HG03103 (cell line): ENCODE results near the gene BHLHE40.

ENCODE experiments used
- ATAC-seq: cut with Tn5 transposase; IDR thresholded peaks from one replicate; pipeline ENCODE4 v1.9.1; 2021; ENCODE audit warnings: low read depth; ENCODE audit not compliant: unreplicated experiment

BHLHE40 gene

DNA sequence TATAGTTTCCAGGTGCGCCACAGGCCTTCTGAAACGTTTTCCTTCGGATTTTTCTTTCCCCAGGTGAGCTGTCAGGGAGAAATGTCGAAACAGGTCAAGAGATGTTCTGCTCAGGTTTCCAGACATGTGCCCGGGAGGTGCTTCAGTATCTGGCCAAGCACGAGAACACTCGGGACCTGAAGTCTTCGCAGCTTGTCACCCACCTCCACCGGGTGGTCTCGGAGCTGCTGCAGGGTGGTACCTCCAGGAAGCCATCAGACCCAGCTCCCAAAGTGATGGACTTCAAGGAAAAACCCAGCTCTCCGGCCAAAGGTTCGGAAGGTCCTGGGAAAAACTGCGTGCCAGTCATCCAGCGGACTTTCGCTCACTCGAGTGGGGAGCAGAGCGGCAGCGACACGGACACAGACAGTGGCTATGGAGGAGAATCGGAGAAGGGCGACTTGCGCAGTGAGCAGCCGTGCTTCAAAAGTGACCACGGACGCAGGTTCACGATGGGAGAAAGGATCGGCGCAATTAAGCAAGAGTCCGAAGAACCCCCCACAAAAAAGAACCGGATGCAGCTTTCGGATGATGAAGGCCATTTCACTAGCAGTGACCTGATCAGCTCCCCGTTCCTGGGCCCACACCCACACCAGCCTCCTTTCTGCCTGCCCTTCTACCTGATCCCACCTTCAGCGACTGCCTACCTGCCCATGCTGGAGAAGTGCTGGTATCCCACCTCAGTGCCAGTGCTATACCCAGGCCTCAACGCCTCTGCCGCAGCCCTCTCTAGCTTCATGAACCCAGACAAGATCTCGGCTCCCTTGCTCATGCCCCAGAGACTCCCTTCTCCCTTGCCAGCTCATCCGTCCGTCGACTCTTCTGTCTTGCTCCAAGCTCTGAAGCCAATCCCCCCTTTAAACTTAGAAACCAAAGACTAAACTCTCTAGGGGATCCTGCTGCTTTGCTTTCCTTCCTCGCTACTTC is 3.8 kb downstream of the BHLHE40 start:
- no peak for ATAC-seq

DNA sequence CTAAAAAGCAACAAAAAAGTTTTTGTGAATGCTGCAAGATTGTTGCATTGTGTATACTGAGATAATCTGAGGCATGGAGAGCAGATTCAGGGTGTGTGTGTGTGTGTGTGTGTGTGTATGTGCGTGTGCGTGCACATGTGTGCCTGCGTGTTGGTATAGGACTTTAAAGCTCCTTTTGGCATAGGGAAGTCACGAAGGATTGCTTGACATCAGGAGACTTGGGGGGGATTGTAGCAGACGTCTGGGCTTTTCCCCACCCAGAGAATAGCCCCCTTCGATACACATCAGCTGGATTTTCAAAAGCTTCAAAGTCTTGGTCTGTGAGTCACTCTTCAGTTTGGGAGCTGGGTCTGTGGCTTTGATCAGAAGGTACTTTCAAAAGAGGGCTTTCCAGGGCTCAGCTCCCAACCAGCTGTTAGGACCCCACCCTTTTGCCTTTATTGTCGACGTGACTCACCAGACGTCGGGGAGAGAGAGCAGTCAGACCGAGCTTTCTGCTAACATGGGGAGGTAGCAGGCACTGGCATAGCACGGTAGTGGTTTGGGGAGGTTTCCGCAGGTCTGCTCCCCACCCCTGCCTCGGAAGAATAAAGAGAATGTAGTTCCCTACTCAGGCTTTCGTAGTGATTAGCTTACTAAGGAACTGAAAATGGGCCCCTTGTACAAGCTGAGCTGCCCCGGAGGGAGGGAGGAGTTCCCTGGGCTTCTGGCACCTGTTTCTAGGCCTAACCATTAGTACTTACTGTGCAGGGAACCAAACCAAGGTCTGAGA is 4.7 kb downstream of the BHLHE40 start:
- peak; percentile 41 for ATAC-seq

DNA sequence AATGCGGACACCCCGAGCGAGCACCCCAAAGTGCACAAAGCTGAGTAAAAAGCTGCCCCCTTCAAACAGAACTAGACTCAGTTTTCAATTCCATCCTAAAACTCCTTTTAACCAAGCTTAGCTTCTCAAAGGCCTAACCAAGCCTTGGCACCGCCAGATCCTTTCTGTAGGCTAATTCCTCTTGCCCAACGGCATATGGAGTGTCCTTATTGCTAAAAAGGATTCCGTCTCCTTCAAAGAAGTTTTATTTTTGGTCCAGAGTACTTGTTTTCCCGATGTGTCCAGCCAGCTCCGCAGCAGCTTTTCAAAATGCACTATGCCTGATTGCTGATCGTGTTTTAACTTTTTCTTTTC is 5.3 kb downstream of the BHLHE40 start:
- ATAC-seq, result no peak

DNA sequence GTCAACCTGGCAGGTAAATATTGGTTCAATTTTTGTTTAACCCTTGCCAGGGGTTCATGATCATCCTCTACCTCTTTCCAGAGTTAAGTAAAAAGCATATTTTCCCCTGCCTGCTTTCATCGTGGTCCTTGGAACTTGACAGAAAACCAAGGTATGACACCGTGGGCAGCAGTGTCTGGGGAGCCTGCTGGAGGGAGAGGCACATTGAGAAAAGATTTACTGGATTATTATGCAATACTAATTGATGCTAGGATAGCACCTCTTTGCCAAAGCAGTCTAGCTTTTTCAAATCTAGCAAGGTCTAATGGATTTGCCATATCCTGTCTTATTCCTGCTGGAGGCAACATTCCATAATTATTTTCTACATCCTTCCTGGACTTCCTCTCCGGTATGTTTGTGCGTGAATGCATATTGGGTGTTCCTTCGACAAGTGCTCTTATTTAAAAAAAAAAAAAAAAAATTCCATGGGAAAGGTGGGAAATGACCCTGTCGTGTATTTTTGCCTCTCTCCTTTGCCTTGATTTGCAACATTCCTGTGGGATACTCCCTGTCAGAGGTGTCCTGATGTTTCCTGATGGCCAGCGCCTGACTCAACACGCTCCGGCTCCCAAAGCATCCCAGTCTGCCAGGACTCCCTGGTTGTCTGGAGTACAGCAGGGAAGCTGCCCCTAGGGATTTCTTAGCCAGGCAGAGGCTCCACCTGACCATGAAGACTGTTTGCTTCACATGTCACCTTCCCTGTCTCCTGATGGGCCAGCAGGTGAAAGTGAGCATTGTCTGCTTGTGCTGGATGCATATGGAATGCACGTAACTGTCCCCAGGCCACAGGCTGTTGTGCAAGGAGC is 6.3 kb downstream of the BHLHE40 start:
- no peak for ATAC-seq

DNA sequence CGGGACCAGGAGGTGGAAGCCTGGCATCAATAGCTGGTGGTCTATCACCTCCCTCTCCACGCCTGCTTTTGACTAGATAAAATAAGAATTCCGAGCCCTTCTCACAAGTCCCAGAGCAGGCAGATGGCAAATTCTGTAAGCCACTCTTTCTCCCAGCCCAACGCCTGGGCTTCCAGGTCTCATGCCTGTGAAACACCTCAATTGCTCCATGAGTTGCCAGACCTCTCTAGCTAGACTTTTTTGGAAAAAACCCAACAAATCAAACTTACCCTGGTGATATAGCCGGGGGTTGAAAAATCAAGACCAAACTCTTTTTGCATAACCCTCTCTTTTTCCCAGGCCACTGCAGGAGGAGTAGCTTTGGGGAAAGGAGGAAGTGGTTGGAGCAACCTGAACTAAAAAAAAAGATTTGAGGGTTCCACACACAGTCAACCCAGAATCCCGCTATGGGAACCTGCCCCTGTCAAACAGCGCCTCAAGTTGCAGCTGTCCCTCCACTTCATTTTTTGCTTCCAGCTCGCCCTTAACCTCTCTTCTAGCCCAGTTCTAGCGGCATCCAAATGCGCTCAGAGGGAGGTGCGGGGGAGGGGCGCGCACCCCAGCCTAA is 7.0 kb downstream of the BHLHE40 start:
- peak; percentile 27 for ATAC-seq

DNA sequence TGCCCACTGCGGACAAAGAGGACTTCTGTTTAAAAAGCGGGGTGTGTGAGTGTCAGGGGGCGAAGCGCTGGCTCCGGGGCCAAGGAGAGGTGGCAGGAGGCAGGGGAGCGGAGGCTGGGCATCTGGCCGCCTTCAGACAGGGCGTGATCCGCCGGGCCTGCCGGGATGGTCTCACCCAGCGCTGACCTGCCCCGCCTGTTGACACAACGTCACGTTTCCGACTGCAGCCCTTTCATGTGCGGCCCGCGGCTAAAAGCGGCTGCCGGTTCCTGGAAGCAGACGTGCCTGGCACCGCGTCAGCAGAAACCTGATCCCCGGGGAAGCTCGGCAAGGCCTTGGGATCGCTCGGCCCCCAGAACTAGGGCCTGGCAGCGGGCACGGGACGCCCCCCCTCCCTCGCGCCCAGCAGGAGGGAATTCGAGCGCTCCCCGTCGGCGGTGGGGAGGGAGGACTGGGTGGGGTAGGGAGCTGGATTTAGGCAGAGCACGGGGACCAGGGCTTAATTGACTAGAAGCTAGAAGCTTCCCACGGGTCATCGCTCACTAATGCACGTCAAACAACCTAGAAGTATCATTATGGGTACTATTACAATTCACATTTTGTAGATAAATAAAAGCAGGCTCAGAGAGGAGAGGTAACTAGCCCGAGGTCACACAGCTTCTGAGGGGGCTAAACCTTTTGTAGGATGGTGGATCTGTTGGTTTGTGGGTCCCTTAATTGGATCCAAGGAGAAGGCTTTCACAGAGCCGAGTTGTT is 7.7 kb downstream of the BHLHE40 start:
- ATAC-seq, result peak; percentile 37

DNA sequence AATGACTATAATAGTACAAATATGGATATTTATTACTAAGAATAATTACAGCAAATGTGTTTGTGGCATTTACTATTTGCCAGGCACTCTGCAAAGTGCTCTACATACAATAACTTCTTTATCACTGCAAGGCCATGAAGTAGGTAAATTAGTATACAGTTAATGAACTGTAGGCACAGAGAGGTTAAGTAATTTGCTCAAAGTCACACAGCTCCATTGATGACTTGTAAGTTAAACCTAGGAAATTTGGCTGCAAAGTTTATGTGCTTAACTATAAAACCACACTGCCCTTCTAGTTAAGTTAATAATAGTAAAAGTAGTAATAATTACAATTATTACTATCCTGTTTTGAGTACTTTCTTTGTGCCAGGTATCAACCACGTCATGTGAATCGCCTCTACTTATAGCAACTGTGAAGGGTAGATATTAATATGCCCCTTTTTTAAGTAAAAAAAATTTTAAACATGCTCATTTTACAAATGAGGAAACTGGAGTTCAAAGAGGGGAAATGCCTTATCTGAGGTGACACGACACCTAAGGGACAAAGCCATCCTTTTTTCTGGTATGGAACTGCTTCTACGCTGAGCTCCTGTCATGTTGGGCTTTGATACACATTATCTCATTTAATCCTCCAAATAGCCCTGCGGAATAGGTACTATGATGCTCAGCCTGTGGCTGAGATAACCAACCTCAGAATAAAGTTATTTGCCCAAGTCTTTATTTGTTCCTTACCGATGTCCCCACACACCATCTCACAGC is 8.5 kb downstream of the BHLHE40 start:
- ATAC-seq, result no peak

DNA sequence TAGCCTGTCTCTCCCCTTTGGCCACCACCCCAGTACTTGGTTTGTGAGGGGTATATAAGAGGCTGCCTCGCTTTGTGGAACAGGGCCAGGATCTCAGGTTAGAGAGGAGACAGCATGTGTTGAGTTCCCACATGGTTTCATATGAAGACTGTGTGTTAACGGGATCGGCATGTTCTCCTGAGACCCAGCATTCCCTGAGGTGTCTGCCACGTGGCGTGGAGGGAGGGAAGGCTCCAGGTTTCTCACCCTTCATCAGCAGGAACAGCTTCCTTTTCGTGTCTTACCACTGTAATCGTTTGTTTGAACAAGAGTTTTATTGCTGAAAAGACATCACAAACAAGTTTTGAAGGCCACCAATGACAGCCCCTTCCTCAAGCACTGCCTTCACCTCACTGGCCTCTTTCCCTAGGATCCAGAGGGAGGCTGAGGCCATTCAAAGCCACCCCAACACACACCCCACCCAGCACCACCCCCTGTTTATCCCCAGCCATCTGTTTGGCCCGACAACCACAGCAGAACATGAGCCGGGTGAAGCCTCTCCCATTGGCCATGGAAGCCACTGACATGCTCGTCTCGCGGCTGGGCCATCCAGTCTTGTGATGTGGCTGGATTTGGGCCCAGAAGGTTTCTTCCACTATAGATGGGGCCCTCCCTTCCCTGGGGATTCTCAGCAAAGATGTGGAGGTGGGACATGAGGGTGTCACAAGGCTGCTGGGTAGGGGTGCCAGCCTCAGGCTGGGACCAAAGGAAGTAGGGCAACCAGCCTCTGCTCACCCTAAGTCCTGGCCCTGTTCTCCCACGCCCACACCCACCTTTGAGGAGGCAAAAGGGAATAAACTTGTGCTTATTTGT is 10.0 kb downstream of the BHLHE40 start:
- ATAC-seq, result no peak

DNA sequence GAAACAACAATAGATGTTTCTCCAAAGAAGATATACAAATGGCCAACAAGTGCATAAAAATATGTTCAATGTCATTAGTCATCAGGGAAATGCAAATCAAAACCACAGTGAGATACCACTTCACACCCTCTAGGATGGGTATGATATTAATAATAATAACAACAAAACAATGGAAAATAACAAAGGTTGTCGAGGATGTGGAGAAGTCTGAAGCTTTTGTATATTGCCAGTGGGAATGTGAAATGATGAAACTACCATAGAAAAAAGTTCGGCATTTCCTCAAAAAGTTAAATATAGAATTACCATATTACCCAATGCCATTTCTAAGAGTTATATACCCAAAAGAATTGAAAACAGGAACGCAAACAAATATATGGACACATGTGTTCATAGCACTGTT is 10.8 kb downstream of the BHLHE40 start:
- no peak for ATAC-seq

DNA sequence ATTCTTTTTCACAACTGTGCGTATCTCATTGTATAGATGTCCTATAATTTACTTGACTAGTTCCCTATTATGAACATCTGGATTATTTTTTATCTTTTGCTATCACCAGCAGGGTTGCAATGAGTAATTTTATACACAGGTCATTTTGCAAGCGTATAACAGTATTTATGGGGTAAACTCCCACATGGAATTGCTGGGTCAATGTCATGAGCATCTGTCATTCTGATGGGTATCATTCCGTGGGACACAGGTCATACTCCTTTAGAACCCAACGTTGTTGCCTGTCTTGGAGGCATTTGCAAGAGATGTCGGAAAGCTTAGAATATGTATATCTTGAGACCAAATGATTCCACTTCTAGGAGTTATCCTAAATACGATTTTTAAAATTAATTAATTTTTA is 12.9 kb downstream of the BHLHE40 start:
- ATAC-seq, result no peak

DNA sequence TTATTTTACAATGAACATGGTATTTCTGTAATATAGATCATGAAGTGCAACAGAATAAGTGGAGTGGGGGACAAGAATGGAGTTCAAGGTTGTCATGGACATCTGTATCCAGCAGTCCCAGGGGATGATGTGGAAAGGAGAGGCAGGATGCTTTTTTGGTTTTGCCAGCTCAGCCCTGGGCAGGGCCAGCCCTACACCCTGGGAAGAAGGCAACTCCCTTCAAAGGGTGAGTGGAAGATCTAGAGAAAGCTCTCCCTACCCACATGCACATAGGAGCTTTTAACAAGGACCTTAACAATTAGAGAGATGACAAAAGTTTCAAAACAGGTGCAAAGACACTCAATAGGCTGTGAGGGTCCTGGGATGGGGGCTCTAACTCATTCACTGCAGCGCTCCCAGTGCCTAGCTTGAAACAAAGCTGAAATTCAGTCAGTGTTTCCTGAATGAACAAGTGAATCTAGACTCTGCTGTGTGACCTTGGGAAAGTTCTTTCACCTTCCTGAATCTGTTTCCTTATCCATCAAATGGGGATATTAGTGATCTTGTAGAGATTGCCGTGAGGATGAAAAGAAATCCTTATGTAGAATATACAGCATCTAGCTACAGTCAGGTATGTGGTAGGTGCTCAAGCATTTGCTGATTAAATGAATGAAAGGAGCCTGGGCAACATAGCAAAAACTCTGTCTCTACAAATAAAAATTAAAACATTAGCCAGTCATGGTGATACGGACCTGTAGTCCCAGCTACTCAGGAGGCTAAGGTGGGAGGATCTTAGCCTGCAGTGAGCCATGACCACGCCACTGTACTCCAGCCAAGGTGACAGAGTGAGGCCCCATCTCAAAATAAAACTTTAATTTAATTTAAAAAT is 14.3 kb downstream of the BHLHE40 start:
- ATAC-seq, result no peak

DNA sequence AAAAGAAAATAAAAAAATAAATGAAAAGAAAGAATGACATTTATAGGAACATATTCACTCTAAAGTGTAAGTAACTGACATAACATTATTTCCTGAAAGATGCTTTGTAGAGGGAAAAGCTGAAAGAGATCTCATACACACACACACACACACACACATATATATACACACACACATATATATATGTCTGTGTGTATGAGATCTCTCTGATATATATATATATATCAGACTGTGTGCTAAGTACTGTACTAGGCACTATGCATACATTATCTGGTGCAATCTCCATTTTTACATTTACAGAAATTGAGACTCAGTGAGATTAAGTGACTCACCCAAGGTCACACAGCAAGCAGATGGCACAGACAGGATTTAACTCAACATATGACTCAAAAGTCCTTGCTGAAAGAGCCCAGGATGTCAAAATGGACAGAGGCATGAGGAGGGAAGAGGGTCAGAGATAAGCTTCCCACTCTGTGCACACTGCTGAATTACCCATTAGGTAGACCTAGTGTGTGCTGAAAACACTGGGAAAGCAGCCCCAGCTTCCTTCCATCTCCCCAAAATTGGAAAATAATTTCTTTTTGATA is 15.0 kb downstream of the BHLHE40 start:
- no peak for ATAC-seq

DNA sequence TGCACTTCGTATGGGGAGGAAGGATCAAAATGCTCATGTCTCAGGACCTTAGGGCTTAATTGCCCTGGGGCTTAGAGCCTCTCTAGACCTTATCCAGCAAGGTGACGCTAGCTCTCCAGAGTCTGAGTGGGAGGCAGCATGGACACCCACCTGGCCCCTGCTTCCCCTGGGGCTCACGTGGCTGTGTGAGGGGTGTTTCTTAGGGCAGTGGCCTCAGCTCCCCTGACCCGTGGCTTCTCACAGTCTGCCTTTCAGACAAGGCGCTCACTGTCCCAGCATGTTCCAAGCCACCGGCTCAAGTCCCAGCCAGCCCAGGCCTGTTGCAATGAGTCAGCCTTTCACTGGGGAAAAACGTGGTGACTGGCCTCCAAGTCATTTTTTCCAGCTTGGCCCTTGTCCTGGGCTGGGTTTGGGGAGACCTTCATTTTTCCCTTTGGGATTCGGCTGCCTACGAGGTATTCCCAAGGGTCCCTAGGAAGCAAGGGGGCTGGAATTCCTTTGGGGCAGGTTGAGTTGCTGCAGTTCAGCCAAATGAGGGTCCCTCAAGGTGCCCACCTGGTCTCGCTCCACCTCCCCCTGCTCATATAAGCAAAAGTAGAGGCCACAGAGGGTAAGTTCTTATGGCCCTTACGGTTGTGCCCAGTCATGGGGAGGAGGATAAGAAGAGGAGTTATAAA is 15.7 kb downstream of the BHLHE40 start:
- no peak for ATAC-seq

DNA sequence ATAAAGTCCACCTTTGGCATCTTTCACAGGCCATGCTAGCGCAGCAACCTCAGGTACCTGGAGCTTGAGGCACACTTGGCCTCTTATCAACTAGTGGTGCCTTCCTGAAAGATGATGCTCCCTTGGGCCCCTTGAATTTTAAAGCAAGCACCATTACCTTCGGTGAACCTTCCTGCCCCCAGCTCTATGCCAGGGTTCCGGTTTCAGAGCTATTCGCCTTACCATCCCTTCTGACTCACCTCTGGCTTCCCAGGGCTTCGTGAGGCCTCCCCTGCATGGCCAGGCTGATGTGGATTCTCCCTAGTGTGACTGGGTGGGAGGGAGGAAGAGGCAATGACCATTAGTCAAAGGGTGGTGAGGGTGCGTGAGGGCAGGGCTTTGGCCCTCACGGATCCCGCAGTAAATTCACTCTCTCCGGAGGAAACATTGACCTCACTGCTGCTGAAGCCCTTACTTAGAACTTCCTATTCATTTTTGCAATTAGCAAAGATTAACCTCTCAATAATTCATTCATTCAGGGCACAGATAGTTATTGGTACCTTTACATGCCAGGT is 16.3 kb downstream of the BHLHE40 start:
- no peak for ATAC-seq

DNA sequence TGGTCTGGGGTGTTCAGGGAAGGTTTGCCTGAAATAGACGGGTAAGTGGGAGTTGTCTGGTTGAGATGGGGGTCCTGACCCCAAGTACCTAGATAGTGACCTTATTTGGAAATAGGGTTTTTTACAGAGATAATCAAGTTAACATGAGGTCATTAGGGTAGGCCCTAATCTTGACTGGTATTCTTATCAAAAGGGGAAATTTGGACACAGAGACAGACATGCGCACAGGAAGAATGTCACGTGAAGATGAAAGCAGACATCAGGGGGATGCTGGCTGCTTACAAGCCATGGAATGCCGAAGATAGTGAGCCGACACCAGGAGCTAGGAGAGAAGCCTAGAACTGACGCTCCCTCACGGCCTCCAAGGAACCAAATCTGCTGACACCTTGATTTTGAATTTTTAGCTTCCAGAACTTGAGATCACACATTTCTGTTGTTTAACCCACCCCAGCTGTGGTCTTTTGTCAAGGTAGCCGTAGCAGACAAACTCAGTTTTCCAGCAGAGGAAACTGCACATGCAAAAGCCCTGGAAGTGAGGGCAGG is 17.1 kb downstream of the BHLHE40 start:
- no peak for ATAC-seq
